Stomach (tissue), 9 donors: ENCODE results near the gene C1QTNF12. TPM values are rescaled to one million over a fixed set of nuclear protein-coding genes. Genes with fewer than 3 reads are reported as not detected.

ENCODE experiments used
- DNase-seq, 2 donors: peaks; one replicate each; pipeline versions ENCODE4 v3.0.0 to v3.0.0-alpha.2; 2013 to 2019
- H3K27ac ChIP-seq, 5 donors: fragments of 200-600 bp in 4 of 5; sonication (generic) in 4 of 5; one replicate each; pipeline ENCODE4 v1.5.1; 2013 to 2019; ENCODE audit warnings: mild to moderate bottlenecking in 1 of 5, moderate library complexity in 1 of 5
- H3K27me3 ChIP-seq, 3 donors: fragments of 200-600 bp; sonication (generic); one replicate each; pipeline ENCODE4 v1.5.1; 2017 to 2019; ENCODE audit warnings: mixed run types in 1 of 3
- H3K36me3 ChIP-seq, 4 donors: fragments of 200-600 bp; sonication (generic); 1 replicate in 3 of 4; 2 replicates in 1 of 4; pipeline ENCODE4 v1.5.1; 2016 to 2019
- H3K4me1 ChIP-seq, 4 donors: fragments of 200-600 bp; sonication (generic); one replicate each; pipeline ENCODE4 v1.5.1; 2016 to 2019
- H3K4me3 ChIP-seq, 4 donors: fragments of 200-600 bp; sonication (generic) in 3 of 4; one replicate each; pipeline ENCODE4 v1.5.1; 2016 to 2019; ENCODE audit warnings: mild to moderate bottlenecking in 1 of 4
- H3K9me3 ChIP-seq, 4 donors: fragments of 200-600 bp; sonication (generic); one replicate each; pipeline ENCODE4 v1.5.1; 2016 to 2019
- CTCF ChIP-seq, 7 experiments: fragments of 450-650 bp in 4 of 7; fragments of 200-600 bp in 3 of 7; sonication (generic) in 3 of 7; IDR thresholded peaks; one replicate each; pipeline ENCODE4 v1.5.1; 2016 to 2019; ENCODE audit warnings: antibody characterized with exemption in 7 of 7, control low read depth in 2 of 7, mild to moderate bottlenecking in 1 of 7
- EP300 ChIP-seq: sonication (generic); formaldehyde crosslinking; IDR thresholded peaks from one replicate; pipeline ENCODE4 v1.6.1; 2017; ENCODE audit warnings: antibody characterized with exemption
- POLR2A ChIP-seq, 4 donors: fragments of 450-650 bp; IDR thresholded peaks; one replicate each; pipeline ENCODE4 v1.6.1; 2016; ENCODE audit warnings: antibody characterized with exemption in 4 of 4, control low read depth in 2 of 4, mild to moderate bottlenecking in 1 of 4, moderate library complexity in 1 of 4
- POLR2AphosphoS5 ChIP-seq, 3 donors: sonication (generic); formaldehyde crosslinking; IDR thresholded peaks; one replicate each; pipeline ENCODE4 v1.6.1; 2016; ENCODE audit warnings: antibody characterized with exemption in 3 of 3
- WGBS, 5 donors: extraction: QIAGEN DNeasy Blood & Tissue Kit in 3 of 5; methylation state at CpG; one replicate each; pipeline versions ENCODE4 v1.1.5 to v1.1.7; 2013 to 2018; 5-methylcytosine and 5-hydroxymethylcytosine counted together
- intact Hi-C: fragments of 100-400 bp; cut with DNase I; formaldehyde crosslinking; loops from one replicate; pipeline ENCODE4 v1.15.1; 2023; ENCODE audit warnings: low total_unique reads
- polyA plus RNA-seq, 3 donors: library from polyadenylated mRNA; stranded (reverse); fragments of 200-250 nt; gene quantifications; one replicate each; pipeline ENCODE4 v1.2.3, GENCODE V29; 2013
- total RNA-seq, 5 donors: library from RNA; depleted of rRNA; stranded (reverse); fragments of >200 nt; gene quantifications; one replicate each; pipeline versions ENCODE4 v1.1.0 to v1.2.3, GENCODE V29; 2014 to 2016
- donor health status: healthy with polysubstance abuse.
- donor health status: Bipolar disorder and iron deficiency.
- donor health status: healthy.

Gene C1QTNF12
- total and polyA plus RNA-seq, 8 donors, result 1.5 to 21.3 (median 2.9) TPM; not detected in 2

GRCh38 chr1:1291548-1292441 lies 45.3 kb upstream of the C1QTNF12 start:
- peak; percentile 88 to 92 for DNase-seq
- WGBS, 5 donors, result 22 to 44% (median 29%) methylated on average over 13 to 45 of the region's 45 CpGs
- no peak overlapping the region for H3K27ac ChIP-seq
- H3K4me3 ChIP-seq, result no peak overlapping the region
- H3K36me3 ChIP-seq, result peaks cover 12 to 41% (median 39%) of the 10 kb centered on the region in 4 donors
- TF ChIP-seq CTCF (IDR thresholded peaks at IDR 0.05) (peak in 5 of 7 experiments; percentile 61 to 78 (median 74)), EP300 (no peak), POLR2AphosphoS5 (IDR thresholded peaks at IDR 0.05) (peak in 1 of 3 donors; percentile 47)
- H3K27me3 ChIP-seq, result peaks cover 0 to 11% (median 6%) of the 10 kb centered on the region in 3 donors
- H3K4me1 ChIP-seq, result peaks cover 12 to 23% (median 19%) of the 10 kb centered on the region in 4 donors
- intact Hi-C loops, result loop anchor here (10.0 kb wide), 1 partner anchor 167 kb away; no protein-coding TSS in a partner anchor
- no peaks in the 10 kb centered on the region for H3K9me3 ChIP-seq

- H3K9me3 ChIP-seq, result no peaks in the 10 kb centered on the region
- peak; percentile 46 to 84 for DNase-seq
- peaks cover 12 to 23% (median 19%) of the 10 kb centered on the region in 4 donors for H3K4me1 ChIP-seq
- H3K27ac ChIP-seq, result no peak overlapping the region
- TF ChIP-seq POLR2AphosphoS5 (IDR thresholded peaks at IDR 0.05) (no peak), EP300 (no peak), CTCF (IDR thresholded peaks at IDR 0.05) (no peak), POLR2A (IDR thresholded peaks at IDR 0.05) (no peak)
- no peak overlapping the region for H3K4me3 ChIP-seq
- peaks cover 12 to 34% (median 32%) of the 10 kb centered on the region in 4 donors for H3K36me3 ChIP-seq
- peaks cover 0 to 19% (median 6%) of the 10 kb centered on the region in 3 donors for H3K27me3 ChIP-seq
- 18 to 60% (median 28%) methylated on average over 12 to 28 of the region's 28 CpGs; no CpG with 5 or more reads in 1 of the 5 donors for WGBS, 5 donors
- intact Hi-C loops, result loop anchor here (10.0 kb wide), 1 partner anchor 166 kb away; no protein-coding TSS in a partner anchor
These were observed 44.6 kb upstream of the C1QTNF12 start for GRCh38 chr1:1291023-1291528.

- Histone ChIP-seq H3K36me3 (peaks cover 4 to 26% (median 24%) of the 10 kb centered on the region in 4 donors), H3K4me3 (no peak overlapping the region), H3K27me3 (peaks cover 0 to 27% (median 6%) of the 10 kb centered on the region in 3 donors), H3K27ac (no peak overlapping the region), H3K9me3 (no peaks in the 10 kb centered on the region), H3K4me1 (peaks cover 12 to 27% (median 19%) of the 10 kb centered on the region in 4 donors)
- 31 to 71% (median 48%) methylated on average over 10 to 15 of the region's 15 CpGs for WGBS, 5 donors
- no peak for TF ChIP-seq EP300
- no peak for TF ChIP-seq POLR2A (IDR thresholded peaks at IDR 0.05)
- TF ChIP-seq CTCF (IDR thresholded peaks at IDR 0.05), result peak in 5 of 7 experiments; percentile 65 to 83 (median 68)
- TF ChIP-seq POLR2AphosphoS5 (IDR thresholded peaks at IDR 0.05), result no peak
- DNase-seq, result peak; percentile 81 to 87
- intact Hi-C loops, result loop anchor here (10.0 kb wide), 1 partner anchor 165 kb away; no protein-coding TSS in a partner anchor
These were observed 43.8 kb upstream of the C1QTNF12 start for GRCh38 chr1:1290238-1290731.
